ENCODE measurements around the gene TRAF3IP1.
"Not testable (repeated sequence)": the region's sequence is repeated elsewhere in the genome, so short reads cannot be mapped to it uniquely, and the experiment has no call there.

TRAF3IP1 gene

GRCh38 chr2:238330391-238330790, 10.1 kb downstream of the TRAF3IP1 start:
- TF ChIP-seq CTCF (conservative IDR thresholded peaks at IDR 0.05; ENCODE audit: low read depth), result no peak
- H3K27ac ChIP-seq, result no peak overlapping the region
- ChIA-PET POLR2A (ENCODE audit: low non-redundant PET) (no interaction called here), CTCF (no interaction called here)
- no peak for DNase-seq (ENCODE audit: low spot score)

GRCh38 chr2:238331916-238332315, 11.6 kb downstream of the TRAF3IP1 start:
- ChIA-PET CTCF (no interaction called here), POLR2A (ENCODE audit: low non-redundant PET) (no interaction called here)
- TF ChIP-seq CTCF (conservative IDR thresholded peaks at IDR 0.05; ENCODE audit: low read depth), result no peak
- H3K27ac ChIP-seq, result no peak overlapping the region
- no peak for DNase-seq (ENCODE audit: low spot score)

- POLR2A ChIA-PET (ENCODE audit: low non-redundant PET), result no interaction called here
- DNase-seq (ENCODE audit: low spot score), result no peak
- TF ChIP-seq CTCF (conservative IDR thresholded peaks at IDR 0.05; ENCODE audit: low read depth), result no peak
- CTCF ChIA-PET, result no interaction called here
- H3K27ac ChIP-seq, result no peak overlapping the region
Measured at GRCh38 chr2:238334885-238335284, 14.6 kb downstream of the TRAF3IP1 start.

DNA sequence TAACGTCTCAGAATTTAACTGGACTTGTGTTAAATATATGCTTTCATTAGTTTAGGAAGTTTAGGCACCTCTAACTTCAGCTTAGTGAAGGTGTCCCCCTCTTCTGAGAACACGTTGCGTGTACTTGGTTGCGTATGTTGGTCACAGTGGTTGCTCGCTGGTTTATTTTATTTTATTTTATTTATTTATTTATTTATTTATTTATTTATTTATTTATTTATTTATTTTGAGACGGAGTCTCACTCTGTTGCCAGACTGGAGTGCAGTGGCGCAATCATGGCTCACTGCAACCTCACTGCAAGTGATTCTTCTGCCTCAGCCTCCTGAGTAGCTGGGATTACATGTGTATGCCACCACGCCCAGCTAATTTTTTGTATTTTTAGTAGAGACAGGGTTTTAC, 15.3 kb downstream of the TRAF3IP1 start:
- DNase-seq (ENCODE audit: low spot score); POLR2A ChIA-PET (ENCODE audit: low non-redundant PET); H3K27ac ChIP-seq: not testable (repeated sequence)
- CTCF ChIA-PET, result interaction anchor here (0.6 kb wide), 1 partner anchor 11 kb away, joined by 7 read pairs; no protein-coding TSS in a partner anchor

- ChIA-PET POLR2A (ENCODE audit: low non-redundant PET) (no interaction called here), CTCF (interaction anchor here (0.5 kb wide), 1 partner anchor 31 kb away, joined by 3 read pairs; no protein-coding TSS in a partner anchor)
- TF ChIP-seq CTCF (conservative IDR thresholded peaks at IDR 0.05; ENCODE audit: low read depth), result no peak
Measured at GRCh38 chr2:238336151-238336550, 15.8 kb downstream of the TRAF3IP1 start.

GRCh38 chr2:238336793-238337444, 16.6 kb downstream of the TRAF3IP1 start:
- H3K27ac ChIP-seq, result no peak overlapping the region
- DNase-seq (ENCODE audit: low spot score), result no peak
- no peak for TF ChIP-seq CTCF (conservative IDR thresholded peaks at IDR 0.05; ENCODE audit: low read depth)
- POLR2A ChIA-PET (ENCODE audit: low non-redundant PET), result no interaction called here
- CTCF ChIA-PET, result interaction anchor here (0.5 kb wide), 1 partner anchor 30 kb away, joined by 3 read pairs; no protein-coding TSS in a partner anchor

More at GRCh38 chr2:238336151-238336550, 15.8 kb downstream of the TRAF3IP1 start:
- H3K27ac ChIP-seq, result no peak overlapping the region
- DNase-seq (ENCODE audit: low spot score), result no peak

GRCh38 chr2:238337846-238338245, 17.5 kb downstream of the TRAF3IP1 start:
- TF ChIP-seq CTCF (conservative IDR thresholded peaks at IDR 0.05; ENCODE audit: low read depth), result no peak
- H3K27ac ChIP-seq, result no peak overlapping the region
- CTCF ChIA-PET, result no interaction called here
- POLR2A ChIA-PET (ENCODE audit: low non-redundant PET), result no interaction called here
- no peak for DNase-seq (ENCODE audit: low spot score)
